ENCODE results near the gene SHISAL2A.

DNA sequence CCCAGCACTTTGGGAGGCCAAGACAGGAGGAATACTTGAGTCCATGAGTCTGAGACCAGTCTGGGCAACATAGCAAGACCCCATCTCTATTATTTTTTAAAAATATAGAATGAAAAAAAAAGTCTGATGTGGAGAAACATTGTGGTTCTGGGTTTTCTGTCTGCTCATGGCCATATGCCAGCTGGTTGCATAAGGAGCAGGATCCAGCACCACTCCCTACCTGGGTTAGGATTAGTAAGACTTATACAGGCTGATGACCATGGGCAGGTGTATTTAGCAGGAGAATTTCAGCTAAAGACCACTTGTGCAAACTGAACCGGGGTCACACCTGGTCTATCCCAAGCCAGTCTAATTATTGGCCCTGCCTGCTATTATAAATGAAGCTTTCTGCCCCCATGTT is 47.5 kb upstream of the SHISAL2A start:
- TF ChIP-seq, protein P1, sequence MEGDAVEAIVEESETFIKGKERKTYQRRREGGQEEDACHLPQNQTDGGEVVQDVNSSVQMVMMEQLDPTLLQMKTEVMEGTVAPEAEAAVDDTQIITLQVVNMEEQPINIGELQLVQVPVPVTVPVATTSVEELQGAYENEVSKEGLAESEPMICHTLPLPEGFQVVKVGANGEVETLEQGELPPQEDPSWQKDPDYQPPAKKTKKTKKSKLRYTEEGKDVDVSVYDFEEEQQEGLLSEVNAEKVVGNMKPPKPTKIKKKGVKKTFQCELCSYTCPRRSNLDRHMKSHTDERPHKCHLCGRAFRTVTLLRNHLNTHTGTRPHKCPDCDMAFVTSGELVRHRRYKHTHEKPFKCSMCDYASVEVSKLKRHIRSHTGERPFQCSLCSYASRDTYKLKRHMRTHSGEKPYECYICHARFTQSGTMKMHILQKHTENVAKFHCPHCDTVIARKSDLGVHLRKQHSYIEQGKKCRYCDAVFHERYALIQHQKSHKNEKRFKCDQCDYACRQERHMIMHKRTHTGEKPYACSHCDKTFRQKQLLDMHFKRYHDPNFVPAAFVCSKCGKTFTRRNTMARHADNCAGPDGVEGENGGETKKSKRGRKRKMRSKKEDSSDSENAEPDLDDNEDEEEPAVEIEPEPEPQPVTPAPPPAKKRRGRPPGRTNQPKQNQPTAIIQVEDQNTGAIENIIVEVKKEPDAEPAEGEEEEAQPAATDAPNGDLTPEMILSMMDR (IDR thresholded peaks at IDR 0.05; ENCODE audit: borderline replicate concordance, extremely low read depth, low read length, poor library complexity, severe bottlenecking) = no peak
- no peak for TF ChIP-seq EZH2 (IDR thresholded peaks at IDR 0.05; ENCODE audit: borderline replicate concordance, low read depth, low read length, severe bottlenecking)
